Measurements from ENCODE around the gene VRTN.

VRTN gene

GRCh38 chr14:74400031-74400685 is 51.9 kb downstream of the VRTN start:
- peak; percentile 33 for DNase-seq

- no peak for DNase-seq
Measured at GRCh38 chr14:74400919-74401503, 52.7 kb downstream of the VRTN start.

GRCh38 chr14:74401504-74402241 is 53.4 kb downstream of the VRTN start:
- DNase-seq: peak; percentile 22

DNA sequence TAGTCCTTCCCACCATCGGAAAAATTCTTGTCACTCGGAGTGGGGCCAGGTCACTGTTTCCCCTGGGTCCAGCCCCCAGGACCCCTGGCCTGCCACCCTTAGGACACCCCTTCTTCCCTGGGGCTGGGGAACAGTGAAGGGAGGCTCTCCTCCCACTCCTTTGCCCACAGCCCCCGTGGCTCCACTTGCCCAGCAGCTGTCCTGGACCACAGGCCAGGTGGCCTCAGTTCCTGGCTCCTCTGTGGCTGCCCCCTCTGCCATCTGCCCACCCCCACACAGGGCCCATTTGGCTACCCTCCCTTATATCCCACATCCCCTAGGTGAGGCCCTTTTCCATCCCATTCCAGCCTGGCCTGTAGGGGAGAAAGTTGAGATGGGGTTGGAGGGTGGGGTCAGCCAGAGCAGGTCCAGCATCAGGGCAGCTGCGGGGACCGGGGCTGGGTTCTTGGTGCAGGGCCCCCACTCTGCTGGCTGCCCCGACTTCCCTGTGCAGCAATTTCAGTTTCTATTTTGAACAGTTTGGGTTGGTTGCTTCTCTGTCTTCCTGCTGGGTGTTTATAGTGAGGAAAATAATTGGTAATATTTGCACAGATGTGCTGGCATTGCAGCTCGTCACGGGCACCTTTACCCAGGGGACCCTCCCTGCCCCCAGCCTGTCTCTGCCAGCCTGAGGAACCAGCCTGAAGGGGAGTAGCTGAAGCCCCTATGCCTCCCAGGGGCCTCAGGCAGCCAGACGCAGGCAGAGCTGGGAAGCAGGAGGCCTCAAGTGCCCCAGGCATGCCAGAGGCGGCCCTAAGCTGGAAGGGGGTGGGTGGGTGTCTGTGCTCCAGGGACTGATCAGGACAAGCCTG is 54.4 kb downstream of the VRTN start:
- DNase-seq: no peak

- no peak for DNase-seq
Measured at GRCh38 chr14:74403619-74404417, 55.5 kb downstream of the VRTN start.

DNA sequence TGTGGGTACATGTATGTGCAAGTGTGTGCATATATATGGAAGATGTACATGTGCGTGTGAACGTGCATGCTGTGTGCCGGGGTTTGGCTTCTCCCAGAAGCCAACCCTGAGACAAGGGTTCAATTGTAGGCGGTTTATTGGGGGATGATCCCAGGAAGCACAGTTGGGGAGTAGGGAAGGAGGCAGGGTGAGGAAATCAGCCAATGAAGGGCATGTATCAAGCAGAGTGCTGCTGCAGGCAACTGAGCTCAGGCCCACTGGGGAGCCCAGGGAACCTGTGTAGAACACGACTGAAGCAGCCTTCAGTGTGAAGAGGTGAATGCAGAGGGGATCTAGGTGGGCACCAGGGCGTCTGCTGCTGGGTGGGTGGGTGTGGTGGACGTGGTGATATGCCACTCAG is 56.2 kb downstream of the VRTN start:
- no peak for DNase-seq

DNA sequence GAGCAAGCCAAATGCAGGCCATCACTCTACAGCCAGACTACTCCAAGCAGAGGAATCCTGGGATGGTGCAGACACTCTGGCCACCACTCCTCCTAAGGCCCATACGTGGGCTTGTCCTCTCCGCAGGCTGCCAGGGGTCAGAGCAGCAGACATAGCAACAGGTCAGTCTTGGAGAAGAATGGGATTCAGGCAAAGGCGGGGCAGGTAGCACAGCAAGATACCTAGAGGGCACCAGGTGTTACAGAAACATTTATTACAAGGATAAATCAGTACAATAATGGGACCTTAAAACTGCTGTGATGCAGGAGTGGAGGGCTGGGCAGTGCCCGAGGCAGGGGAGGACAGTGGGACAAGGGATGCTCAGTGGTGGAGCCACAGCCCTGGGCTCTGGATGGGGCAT is 57.4 kb downstream of the VRTN start:
- no peak for DNase-seq

DNA sequence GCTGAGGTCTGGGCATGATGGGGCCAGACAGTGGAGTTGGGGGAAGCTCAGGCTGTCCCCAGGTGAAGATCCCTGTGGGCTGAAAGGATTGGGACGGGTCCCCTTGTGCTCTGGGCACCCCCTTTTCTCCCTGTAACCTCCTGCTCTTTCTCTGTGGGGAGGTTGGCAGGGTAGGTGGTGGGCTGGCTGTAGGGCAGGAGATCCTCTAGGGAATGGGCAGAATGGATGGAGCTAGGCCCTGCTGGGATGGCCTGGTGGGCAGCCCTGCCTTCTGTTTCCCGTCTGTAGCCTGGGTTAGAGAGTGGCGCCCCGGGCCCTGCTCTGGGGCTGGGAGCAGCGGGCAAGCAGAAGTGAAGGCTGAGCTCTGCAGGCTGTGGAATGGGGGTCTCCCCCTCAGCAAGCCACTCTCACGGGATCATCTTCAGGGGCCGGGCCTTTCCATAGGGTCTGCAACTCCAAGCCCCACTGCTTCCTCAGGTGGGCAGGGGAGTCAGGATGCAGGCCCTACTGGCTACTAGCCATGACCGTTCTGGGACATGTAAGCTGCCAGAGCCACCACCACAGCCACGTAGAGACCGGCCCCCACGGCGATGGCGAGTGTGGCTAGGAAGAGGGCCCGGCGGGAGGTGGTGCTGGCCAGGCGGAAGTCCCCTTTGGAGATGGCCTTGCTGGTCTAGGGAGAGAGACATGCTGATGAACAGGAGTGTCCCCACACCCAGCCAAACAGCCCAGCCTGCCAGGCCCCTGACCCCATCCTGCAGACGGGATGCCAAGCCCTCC is 58.9 kb downstream of the VRTN start:
- no peak for DNase-seq

- no peak for DNase-seq
Measured at GRCh38 chr14:74407801-74408154, 59.5 kb downstream of the VRTN start.

DNA sequence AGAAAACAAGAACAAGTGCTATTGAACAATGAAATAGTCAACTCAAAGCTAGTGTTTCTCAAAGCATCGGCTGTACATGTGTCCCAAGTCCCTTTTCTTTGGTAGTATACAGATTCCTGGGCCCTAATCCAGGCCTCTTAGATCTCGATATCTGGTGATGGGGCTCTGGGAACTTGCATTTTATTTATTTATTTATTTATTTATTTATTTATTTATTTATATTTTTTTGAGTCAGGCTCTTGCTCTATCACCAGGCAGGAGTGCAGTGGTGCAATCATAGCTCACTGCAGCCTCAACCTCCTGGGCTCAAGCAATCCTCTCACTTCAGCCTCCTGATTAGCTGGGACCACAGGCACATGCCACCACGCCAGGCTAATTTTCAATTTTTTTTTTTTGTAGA is 60.6 kb downstream of the VRTN start:
- no peak for DNase-seq

DNA sequence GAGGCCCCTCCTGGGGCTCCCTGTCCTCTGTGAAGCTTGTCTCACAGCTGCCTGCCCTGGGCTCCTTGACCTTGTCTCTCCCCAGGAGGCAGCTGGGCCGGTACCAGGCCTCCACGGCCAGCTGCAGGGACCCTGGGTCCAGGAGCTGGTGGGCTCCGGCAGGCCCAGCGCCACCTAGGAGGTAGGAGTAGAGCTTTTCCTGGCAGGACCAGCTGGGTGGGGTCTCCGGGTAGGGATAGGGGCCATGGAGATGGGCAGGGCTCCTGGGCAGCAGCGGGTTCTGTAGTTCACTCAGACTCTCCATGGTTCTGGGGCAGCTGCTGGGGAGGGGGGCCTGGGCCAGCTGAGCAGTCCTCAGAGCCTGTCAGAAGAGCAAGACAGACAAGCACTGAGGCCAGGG is 61.2 kb downstream of the VRTN start:
- no peak for DNase-seq

All from hematopoietic multipotent progenitor cell treated with erythropoietin and hydrocortisone succinate and interleukin-3 and kit ligand, for 6 days (in vitro differentiated cells).